Measurements from ENCODE around the gene CTDP1.

GRCh38 chr18:79790996-79791972 is 111.7 kb downstream of the CTDP1 start:
- TF ChIP-seq CTCF (IDR thresholded peaks at IDR 0.05 in 4 of 5, conservative IDR thresholded peaks at IDR 0.05 in 1 of 5) (no peak), POLR2A (IDR thresholded peaks at IDR 0.05) (no peak)

Data from gastrocnemius medialis (tissue), 4 donors.